Lower lobe of right lung (tissue), 2 donors: Measurements from ENCODE around the gene ULK2. TPM values are rescaled to one million over a fixed set of nuclear protein-coding genes. Genes with fewer than 3 reads are reported as not detected.

Experiments used
- ATAC-seq, 2 donors: fragments of 200-7000 bp; cut with Tn5 transposase; one replicate each; pipeline ENCODE4 v1.9.1; 2020 to 2022; ENCODE audit warnings: mild to moderate bottlenecking in 2 of 2, moderate library complexity in 2 of 2
- DNase-seq: peaks from one replicate; pipeline ENCODE4 v3.0.0-alpha.2; 2020
- H3K27ac ChIP-seq: fragments of 200-600 bp; one replicate; pipeline ENCODE4 v1.8.0; 2022
- H3K27me3 ChIP-seq: fragments of 200-600 bp; one replicate; pipeline ENCODE4 v1.8.0; 2022; ENCODE audit warnings: low read depth
- H3K36me3 ChIP-seq: fragments of 200-600 bp; one replicate; pipeline ENCODE4 v1.8.0; 2022; ENCODE audit warnings: mild to moderate bottlenecking
- H3K4me1 ChIP-seq: fragments of 200-600 bp; one replicate; pipeline ENCODE4 v1.8.0; 2022
- H3K4me3 ChIP-seq: fragments of 200-600 bp; one replicate; pipeline ENCODE4 v1.8.0; 2022; ENCODE audit warnings: mild to moderate bottlenecking
- H3K9me3 ChIP-seq: fragments of 200-600 bp; one replicate; pipeline ENCODE4 v1.8.0; 2022
- intact Hi-C: fragments of 100-400 bp; cut with DNase I; formaldehyde crosslinking; loops from one replicate; pipeline ENCODE4 v1.11.0; 2022
- total RNA-seq: library from RNA; stranded (reverse); fragmentation: NEBNext Ultra II Directional; extraction: Animal tissue kit (Norgen Biotek cat#: 25700); gene quantifications from one replicate; pipeline ENCODE4 v1.2.1, GENCODE V29; 2021
- TF ChIP-seq, protein P1 (sequence below): fragments of 200-600 bp; IDR thresholded peaks from one replicate; pipeline ENCODE4 v1.8.0; 2022; ENCODE audit warnings: antibody characterized with exemption, mild to moderate bottlenecking
- donor health status: DM: no; HTN: yes; CAD: no; lungs with severe emphysema.

ULK2 gene
- total RNA-seq, 1 donor from 2014 or later = 20.1 TPM

DNA sequence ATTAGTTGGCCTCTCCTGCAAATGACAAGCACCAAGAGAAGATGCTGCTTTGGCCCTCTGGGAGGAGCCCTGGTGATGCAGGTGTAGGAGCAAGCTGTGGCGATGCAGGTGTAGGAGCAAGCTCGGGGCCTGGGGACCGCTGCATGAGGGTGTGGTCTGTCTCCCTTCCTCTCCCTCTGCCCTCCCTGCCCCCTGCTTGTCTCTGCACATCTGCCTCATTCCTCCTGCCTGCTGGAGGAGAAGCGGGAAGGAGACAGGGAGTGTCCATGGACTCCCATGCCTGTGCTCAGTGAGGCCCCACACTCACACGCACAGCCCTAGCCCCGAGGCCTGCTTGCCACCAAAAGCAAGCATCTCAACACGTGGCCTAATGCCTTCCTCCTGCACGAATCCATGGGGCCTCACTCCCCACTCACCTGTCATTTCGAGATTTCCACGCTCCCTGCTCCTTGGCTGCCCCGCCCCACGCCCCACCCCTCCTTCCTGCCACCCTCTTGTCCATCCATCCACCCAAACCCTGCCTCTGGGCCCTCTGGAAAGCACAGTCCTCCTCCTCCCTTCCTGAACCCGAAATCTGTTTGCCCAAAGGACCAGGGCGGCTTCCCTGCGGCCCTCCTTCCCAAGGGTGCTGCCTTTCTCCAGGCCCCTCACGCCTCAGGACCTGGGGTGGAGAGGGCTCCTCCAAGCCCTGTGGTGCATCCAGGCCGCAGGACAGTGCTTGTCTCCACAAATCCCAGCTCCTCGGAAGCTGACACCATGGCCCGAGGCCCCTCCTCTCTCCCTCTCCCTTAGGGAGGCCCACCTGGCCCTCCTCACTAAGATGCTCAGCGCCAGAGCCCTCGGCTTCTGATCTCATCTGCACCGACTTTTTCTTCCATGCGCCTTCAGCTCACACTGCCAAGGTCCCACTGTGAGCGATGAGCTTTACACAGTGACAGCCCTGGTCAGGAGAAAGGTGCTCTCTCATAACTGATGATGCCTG lies 107.9 kb downstream of the ULK2 start:
- intact Hi-C loops = no loop called here
- Histone ChIP-seq H3K9me3 (no peaks in the 10 kb centered on the region), H3K27me3 (no peaks in the 10 kb centered on the region), H3K4me3 (no peak overlapping the region), H3K27ac (no peak overlapping the region), H3K36me3 (no peaks in the 10 kb centered on the region), H3K4me1 (no peaks in the 10 kb centered on the region)
- DNase-seq = no peak
- ATAC-seq = no peak
- TF ChIP-seq, protein P1, sequence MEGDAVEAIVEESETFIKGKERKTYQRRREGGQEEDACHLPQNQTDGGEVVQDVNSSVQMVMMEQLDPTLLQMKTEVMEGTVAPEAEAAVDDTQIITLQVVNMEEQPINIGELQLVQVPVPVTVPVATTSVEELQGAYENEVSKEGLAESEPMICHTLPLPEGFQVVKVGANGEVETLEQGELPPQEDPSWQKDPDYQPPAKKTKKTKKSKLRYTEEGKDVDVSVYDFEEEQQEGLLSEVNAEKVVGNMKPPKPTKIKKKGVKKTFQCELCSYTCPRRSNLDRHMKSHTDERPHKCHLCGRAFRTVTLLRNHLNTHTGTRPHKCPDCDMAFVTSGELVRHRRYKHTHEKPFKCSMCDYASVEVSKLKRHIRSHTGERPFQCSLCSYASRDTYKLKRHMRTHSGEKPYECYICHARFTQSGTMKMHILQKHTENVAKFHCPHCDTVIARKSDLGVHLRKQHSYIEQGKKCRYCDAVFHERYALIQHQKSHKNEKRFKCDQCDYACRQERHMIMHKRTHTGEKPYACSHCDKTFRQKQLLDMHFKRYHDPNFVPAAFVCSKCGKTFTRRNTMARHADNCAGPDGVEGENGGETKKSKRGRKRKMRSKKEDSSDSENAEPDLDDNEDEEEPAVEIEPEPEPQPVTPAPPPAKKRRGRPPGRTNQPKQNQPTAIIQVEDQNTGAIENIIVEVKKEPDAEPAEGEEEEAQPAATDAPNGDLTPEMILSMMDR = no peak

DNA sequence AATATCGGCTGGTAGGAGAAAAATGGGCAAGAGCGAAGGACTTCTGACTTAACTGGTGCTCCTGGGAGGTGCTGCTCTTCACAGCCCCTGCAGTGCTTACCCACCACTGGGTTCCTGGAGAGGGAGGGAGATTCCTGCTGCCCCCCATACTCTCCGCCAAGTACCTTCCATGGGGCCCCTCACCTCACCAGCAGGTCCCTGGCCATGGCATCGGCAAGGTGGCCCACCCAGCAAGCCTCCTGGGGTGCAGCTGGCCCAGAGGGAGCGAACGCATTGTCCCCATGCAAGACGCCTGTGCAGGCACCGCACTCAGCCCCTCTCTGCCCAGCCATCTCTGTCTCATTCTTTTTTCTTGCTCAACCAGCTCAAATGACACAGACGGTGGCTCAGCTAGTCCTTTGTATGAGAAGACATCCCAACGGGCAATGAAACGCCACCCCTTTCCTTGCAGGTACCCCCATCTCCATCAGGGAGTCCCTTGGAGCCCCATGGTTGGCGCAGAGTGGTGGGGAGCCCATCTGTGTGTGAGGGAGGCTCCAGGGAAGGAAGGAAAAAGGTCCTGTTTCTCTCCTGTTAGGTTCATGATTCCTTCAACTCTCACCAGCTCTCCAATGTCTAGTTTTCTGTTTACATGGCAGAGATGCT lies 110.1 kb downstream of the ULK2 start:
- intact Hi-C loops = no loop called here
- no peaks in the 10 kb centered on the region for H3K9me3 ChIP-seq
- H3K4me3 ChIP-seq = no peak overlapping the region
- ATAC-seq = no peak
- no peaks in the 10 kb centered on the region for H3K27me3 ChIP-seq
- peaks cover 13% of the 10 kb centered on the region for H3K4me1 ChIP-seq
- H3K27ac ChIP-seq = no peak overlapping the region
- TF ChIP-seq, protein P1 = no peak
- no peaks in the 10 kb centered on the region for H3K36me3 ChIP-seq
- DNase-seq = no peak

DNA sequence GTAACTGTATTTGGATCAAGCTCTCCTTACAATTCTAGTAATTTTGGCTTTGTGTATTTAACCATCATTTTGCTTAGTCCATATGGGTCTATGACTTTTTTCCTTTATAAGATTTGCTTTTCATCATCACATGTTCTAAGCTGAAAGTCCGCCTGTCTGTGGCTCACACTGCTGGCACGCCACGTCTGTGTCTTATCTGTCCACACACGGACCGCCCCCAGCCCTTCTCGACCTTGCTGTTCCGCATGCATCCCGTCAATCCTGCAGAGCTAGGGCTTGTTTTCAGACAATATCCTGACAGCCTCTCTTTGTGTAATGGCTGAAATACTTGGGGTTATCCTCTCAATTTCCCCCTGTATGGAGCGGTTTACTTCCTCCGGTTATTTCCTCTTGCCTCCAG lies 111.2 kb downstream of the ULK2 start:
- ATAC-seq (no peak), DNase-seq (no peak)
- TF ChIP-seq, protein P1 = no peak
- H3K27me3 ChIP-seq = no peaks in the 10 kb centered on the region
- H3K9me3 ChIP-seq = no peaks in the 10 kb centered on the region
- H3K4me3 ChIP-seq = no peak overlapping the region
- H3K36me3 ChIP-seq = no peaks in the 10 kb centered on the region
- peaks cover 19% of the 10 kb centered on the region for H3K4me1 ChIP-seq
- no peak overlapping the region for H3K27ac ChIP-seq
- intact Hi-C loops = no loop called here

DNA sequence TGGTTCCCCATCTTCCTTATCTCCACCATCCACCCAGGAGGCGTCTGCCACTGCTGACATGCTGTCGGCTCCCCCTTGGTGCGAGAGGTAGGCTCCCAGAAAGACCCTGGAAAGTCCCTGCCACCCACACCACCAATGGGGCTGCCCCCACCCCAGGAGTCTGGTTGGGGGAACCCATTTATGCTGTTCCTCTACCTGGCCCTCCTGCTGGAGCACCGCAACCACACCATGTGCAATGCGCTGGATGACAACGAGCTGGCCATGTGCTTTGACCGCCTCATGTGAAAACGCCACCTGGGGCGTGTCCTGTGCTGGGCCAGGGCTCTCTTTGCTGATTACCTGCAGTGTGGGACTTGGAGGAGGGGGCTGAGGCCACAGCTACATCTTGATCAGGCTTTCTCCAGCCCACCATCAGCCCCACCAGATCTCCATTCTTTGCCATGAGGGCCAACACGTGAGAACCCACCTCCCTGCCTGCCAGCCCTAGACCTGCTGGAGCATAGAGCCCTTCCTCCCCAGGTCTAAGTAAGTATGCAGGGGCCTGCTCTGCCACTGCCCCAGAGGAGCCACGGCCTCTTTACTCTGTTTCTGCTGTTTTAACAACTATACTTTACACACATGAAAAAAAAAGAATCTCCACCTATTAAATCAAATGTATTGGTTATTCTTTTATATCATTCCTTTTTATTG lies 111.8 kb downstream of the ULK2 start:
- TF ChIP-seq, protein P1 = no peak
- H3K27me3 ChIP-seq = no peaks in the 10 kb centered on the region
- H3K4me1 ChIP-seq = peaks cover 19% of the 10 kb centered on the region
- H3K27ac ChIP-seq = no peak overlapping the region
- no peaks in the 10 kb centered on the region for H3K9me3 ChIP-seq
- ATAC-seq (no peak), DNase-seq (no peak)
- intact Hi-C loops = no loop called here
- H3K36me3 ChIP-seq = no peaks in the 10 kb centered on the region
- H3K4me3 ChIP-seq = no peak overlapping the region

DNA sequence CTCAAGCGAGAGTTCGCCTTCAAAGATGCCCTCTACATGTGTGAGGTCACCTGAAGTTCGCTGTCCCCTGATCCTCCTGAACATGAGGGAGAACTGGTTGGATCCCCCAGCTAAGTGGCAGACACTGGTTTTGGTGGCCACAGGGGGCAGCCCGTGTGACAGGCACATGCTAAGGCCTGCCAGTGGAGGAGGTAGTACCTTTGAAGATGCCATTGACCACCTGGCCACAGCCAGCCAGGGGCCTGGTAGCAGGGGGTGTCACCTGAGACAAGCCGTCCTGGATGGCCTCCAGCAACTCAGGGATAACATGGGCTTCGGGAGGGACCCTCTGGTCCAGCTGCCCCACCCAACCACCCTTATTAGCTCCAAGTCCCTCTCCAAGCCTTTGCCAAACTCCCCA lies 112.3 kb downstream of the ULK2 start:
- Histone ChIP-seq H3K27me3 (no peaks in the 10 kb centered on the region), H3K9me3 (no peaks in the 10 kb centered on the region), H3K4me3 (no peak overlapping the region), H3K27ac (no peak overlapping the region), H3K4me1 (peaks cover 19% of the 10 kb centered on the region), H3K36me3 (no peaks in the 10 kb centered on the region)
- DNase-seq (no peak), ATAC-seq (no peak)
- intact Hi-C loops = no loop called here
- TF ChIP-seq, protein P1 = no peak
